Ammon's horn (tissue), 1 donor: Measurements from ENCODE around the gene RPA3.

Source experiments
- DNase-seq: peaks from one replicate; pipeline ENCODE4 v3.0.0-alpha.2; 2016; ENCODE audit warnings: low spot score

The RPA3 gene

GRCh38 chr7:7653593-7654187 lies 64.7 kb downstream of the RPA3 start:
- no peak for DNase-seq

DNA sequence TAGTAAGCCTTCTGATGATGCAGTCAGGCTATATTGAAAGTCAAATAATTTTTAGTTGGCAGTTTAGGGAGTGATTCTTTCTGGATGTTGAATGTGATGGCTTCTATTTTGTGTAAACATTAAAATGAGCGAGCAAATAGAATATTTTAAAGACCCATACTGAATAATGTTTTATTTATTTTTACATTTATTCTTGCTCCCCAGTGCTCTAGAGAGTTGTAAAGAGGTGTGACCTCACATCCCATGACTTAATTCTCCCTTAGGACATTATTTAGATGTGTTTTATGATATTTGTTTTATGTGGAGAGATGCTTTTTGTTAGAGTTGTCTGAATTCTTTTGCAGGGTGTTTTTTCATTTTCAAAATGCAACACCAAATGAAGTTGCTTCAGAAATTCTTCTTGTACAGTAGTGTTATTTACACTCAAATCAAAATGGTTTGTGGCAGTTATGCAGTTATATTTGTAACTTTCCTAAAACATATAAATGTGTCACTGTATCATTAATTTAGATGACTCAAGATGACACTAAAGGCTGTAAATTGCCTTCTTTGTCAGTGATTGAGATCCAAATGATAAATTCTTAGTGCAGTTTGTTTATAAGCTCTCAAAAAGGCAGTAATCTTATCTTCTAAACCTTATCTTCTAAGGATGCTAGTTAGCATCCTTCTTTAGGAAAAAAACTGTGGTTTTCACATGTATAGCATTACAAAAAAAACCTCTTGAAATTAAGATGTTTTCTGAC lies 65.4 kb downstream of the RPA3 start:
- DNase-seq, result no peak

- DNase-seq, result no peak
Measured at GRCh38 chr7:7651479-7651878, 66.9 kb downstream of the RPA3 start.

DNA sequence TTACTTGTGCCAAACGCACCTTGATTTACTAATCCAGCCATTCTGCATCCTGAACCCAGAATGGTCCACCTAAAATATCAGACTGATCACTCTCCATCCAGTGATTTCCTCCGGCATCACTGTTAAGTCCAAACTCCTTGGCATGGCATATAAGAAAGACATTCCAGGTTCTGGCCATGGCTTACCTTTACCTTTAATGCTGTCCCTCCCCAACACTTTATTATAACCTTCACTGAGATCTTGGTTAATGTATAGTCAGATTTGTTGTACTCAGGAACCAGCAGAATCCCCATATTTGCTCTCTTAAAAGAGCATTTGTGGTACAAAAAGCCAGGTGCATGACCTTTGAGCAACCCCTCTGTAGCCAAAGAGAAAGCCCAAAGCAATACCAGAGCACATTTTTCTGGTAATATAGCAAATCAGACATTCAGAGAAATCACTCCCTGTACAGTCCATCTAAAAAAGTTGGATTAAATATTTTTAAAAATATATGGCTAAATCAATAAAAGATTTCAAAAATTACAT lies 67.7 kb downstream of the RPA3 start:
- DNase-seq, result no peak

DNA sequence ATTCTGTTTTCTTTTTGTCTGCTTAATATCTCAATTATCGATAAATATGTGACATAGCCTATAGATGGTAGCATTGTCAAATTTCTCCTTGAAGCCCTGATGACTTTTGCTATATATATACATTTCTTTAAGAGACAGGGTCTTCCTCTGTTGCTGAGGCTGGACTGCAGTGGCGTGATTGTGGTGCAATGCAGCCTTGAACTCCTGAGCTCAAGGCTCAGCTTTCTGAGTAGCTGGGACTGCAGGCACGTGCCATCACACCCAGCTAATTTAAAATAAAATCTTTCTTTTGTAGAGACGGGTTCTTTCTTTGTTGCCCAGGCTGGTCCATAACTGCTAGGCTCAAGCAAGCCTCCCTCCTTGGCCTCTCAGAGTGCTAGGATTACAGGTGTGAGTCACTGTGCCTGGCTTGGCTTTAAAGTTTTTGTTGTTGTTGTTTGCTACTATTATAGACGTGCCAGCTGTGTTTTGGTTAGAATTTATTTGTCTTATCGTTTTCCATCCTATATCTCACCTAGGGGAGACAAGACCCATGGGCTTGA lies 70.8 kb downstream of the RPA3 start:
- no peak for DNase-seq

DNA sequence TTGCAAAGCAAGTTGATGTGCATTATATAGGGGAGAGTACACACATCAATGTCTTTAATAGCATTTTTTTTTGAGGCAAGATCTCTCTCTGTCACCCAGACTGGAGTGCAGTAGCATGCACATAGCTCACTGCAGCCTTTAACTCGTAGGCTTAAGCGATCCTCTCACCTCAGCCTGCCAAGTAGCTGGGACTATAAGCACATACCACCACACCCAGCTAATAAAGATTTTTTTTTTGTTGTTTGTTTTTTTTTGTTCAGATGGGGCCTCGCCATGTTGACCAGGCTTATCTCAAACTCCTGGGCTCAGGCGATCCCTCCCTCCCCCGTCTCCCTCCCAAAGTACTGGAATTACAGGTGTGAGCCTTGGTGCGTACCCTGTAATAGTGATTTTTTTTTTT lies 76.3 kb downstream of the RPA3 start:
- DNase-seq, result no peak

DNA sequence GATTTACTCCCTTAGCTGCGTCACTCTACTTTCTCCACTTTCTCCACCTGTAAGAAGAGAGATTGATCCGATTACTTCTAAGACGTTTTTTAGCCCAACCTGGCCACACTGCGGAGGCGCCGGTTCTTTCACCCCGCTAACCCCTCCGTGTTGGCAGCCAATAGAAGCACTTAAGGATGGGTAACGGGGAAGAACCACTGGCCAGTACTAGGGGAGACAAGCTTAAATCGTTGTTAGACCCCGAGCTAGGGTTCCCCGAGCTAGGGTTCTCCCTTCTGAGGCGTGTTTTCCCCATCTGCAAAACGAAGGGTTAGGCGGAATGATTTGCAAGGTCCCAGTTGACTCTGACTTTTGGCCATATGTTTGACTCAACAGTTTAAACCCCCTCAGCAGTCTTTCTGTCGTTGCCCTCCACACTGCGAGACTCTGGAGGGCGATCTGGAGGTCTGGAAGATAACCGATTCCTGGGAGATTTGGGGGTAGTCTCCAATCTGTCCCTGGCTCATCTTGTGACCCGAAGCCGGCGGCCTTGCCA lies 77.2 kb downstream of the RPA3 start:
- no peak for DNase-seq

GRCh38 chr7:7640221-7641128 lies 77.9 kb downstream of the RPA3 start, which contains the start of gene UMAD1:
TSS of gene UMAD1 (plus strand) at chr7:7640752. CDS start at chr7:7673372, 32,620 bp downstream.
- DNase-seq, result peak; percentile 100

GRCh38 chr7:7639847-7640220 lies 78.6 kb downstream of the RPA3 start:
- DNase-seq, result peak; percentile 37

DNA sequence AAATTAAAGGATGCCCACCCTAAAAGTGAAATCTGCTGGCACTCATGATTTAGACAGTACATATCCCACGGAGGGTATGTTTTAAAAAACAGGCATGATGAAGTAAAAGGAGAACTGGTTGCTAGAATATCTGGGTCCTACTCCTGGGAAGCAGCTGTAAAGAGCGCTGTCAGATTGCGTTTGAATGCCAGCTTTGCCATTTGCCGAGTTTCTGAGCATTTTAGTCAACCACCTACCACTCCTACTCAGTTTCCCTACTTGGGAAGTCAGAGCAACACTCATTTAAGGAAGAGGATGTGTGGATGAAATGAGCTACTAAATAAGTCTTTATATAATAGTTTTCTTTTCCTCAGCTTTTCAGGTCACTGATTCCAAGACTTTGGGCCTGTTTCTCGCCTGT lies 79.0 kb downstream of the RPA3 start:
- peak; percentile 24 for DNase-seq

- no peak for DNase-seq
Measured at GRCh38 chr7:7630626-7631329, 87.6 kb downstream of the RPA3 start.

GRCh38 chr7:7628476-7628875 lies 89.9 kb downstream of the RPA3 start:
- DNase-seq, result no peak

DNA sequence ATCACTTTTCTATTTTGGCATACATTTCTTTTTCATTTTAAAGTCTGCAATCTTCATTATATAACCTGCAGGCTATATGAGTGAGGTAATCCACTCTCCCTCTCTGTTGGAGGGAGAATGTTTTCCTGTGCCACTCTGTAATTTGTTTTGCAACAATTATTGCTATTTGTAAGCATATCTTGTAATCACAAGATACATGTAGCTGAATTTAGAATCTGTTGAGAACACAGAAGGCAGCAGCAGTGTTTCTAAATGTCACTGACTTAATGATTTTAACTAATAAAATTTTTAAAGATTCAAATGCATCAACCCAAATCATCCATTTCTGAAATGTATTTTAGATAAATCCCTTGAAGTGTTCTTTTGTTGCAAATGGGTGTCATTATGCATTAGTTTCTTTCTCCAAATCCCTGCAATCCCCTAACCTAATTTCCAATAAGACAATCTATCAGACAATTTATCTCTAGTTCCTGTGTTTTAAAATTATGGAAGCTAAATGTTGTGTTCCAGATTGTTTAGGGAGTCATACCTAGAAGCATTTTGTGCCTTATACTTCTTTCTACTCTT lies 97.7 kb downstream of the RPA3 start:
- DNase-seq, result no peak

DNA sequence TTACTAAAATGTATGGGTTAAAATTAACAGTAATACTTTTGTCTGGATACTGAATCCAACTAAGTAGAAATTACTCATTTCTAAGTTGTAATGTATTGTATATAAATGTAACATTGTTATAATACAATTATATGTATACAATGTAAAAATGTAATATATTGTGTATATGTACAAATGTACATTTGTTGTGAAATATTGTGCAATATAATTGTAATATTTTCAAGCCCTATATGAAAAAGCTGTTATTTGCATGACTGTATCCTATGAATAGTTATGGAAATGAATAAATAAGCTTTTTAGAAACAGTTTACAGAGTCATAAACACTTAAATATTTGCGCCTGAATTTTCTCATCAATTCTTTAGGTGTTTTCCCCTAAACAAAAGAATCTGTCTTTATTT lies 98.2 kb downstream of the RPA3 start:
- no peak for DNase-seq

DNA sequence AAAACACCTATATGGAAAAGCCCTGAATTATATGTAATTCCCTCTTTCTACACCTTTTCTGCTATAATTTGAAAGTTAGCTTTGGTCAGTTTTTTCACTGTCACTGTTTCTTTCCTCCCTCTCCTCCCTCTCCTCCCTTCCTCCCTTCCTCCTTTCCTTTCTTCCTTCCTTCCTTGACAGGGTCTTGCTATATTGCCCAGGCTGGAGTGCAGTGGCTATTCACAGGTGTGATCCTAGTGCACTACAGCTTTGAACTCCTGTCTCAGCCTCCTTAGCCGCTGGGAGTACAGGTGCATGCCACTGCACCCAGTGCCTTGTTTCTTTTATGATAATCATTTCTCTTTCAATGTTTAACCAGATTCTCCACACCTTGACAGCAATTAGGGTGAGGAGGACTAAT lies 100.0 kb downstream of the RPA3 start:
- DNase-seq, result no peak

- DNase-seq, result no peak
Measured at GRCh38 chr7:7617550-7617949, 100.9 kb downstream of the RPA3 start.

DNA sequence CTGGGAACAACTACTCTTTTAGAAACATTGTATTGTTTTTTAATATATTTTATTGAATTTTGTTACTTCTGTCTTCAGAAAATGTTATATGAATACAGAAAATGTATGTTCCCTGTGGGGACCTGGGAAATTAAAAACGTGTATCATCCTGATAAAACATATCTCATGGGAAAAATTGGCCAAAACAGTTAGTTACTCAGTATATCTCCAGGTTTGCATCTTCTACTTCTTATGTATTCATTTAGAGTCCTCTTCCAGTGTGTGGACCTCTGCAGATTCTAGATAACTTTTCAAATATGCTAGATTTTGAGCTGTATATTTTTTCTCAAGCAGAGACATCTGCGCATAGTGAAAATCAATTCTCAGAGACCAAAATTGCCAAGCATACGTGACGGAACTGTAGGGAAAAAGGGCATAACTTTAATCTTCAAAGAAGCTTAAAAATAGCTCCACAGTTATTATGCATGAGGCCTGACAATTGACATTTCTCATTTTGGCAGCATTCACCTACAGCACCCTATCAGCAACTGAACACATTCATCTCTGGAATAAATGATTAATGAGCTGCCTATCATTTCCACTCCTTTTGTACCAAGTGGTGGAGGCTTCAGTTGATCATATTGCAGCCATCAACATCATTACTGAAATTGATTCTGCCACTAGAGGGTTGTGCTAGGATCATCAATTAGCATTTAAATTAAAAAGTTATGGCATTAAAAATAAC lies 104.2 kb downstream of the RPA3 start:
- no peak for DNase-seq

DNA sequence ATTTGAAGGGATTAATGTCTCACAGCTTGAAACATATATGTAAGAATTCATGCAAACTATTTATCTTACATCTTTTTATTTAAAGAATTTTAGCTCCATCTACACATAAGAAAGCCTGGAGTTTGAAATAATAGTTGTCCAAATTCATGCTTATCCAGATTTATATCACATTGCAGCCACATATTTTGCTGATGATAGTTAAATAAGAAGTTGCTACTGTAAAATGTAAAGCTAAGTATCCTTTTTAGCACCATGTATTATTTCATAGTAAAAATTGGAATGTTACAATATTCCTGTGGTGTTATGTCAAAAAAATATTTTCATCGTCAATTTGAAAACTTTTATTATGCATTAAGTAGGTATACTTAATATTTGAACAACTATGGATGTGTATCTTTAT lies 105.2 kb downstream of the RPA3 start:
- no peak for DNase-seq

DNA sequence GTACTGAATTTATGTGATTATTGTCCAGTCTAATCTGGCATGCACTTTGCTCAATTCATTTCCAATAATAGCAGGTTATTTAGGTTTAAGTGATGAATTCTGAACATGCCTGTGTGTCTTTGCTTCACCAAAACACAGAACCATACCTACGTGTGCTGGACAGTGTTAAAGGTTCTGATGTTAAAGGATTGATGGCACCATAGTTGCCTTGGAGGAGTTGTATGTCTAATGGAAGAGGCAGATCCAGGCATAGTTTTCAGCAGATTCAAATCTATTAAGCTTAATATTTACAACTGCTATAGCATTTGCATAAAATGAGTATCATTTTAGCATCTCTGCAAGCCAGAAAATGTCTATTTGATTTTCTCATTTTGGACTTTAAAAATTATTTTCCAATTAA lies 105.9 kb downstream of the RPA3 start:
- DNase-seq, result no peak

DNA sequence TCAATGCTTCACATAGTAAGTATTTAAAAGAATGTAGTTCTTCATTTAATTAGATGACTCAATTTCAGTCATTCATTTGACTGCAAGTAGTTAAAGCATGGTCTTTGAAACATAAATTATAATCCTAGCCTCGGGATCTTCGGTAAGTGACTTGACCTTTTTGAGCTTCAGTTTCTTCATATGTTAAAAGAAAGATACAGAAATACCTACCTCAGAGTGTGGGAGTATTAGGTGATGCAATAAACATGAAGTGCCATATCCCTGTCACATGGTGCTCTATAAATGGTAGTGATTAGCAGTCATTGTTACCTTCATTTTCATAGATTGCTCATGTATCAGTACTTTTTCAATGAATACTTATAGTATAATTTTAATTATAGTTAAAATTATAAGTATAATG lies 109.1 kb downstream of the RPA3 start:
- no peak for DNase-seq
